Measurements from ENCODE around the gene RBFA. TPM values are rescaled to one million over a fixed set of nuclear protein-coding genes. Genes with fewer than 3 reads are reported as not detected.

RBFA gene
- total RNA-seq, 1 experiment from 2014 or later, result 39.5 TPM

DNA sequence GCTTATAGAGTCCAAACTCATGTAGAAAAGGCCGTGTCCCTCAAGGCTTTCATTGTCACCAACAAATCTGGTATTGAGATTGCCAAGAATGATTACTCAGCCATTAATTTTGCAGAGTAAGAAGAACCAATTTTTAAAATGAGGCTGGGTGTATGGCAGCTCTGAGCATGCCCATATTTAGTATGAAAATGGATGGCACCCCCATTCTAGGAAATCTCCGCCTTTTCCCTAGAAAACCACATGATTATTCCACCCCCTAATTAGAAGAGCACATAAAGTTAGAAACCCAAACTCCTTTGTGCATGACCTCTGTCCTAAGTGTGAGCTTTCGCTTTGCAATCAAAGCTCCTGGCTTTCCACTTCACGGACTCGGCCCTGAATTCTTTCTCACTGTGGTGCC is 31.8 kb upstream of the RBFA start:
- intact Hi-C loops (cut with micrococcal nuclease; ENCODE audit: unreplicated experiment), result no loop called here
- no peak overlapping the region for H3K27ac ChIP-seq (ENCODE audit: low read depth, low read length, poor library complexity, severe bottlenecking)
- H3K4me3 ChIP-seq (ENCODE audit: low read depth, low read length, poor library complexity, severe bottlenecking), result no peak overlapping the region
- no peaks in the 10 kb centered on the region for H3K9me3 ChIP-seq (ENCODE audit: low read depth, low read length, poor library complexity, severe bottlenecking)
- H3K4me1 ChIP-seq (ENCODE audit: insufficient read depth, low read length, poor library complexity, severe bottlenecking), result no peaks in the 10 kb centered on the region
- no peaks in the 10 kb centered on the region for H3K36me3 ChIP-seq (ENCODE audit: insufficient read depth, low read length, poor library complexity, severe bottlenecking)
- ChIA-PET POLR2A (ENCODE audit: low non-redundant PET) (interaction anchor here (0.6 kb wide), 1 partner anchor 155 kb away, joined by 5 read pairs; no protein-coding TSS in a partner anchor), CTCF (no interaction called here)
- no TSS peak for BruUV-seq (replicated peaks)
- no peak for TF ChIP-seq EZH2 (IDR thresholded peaks at IDR 0.05; ENCODE audit: borderline replicate concordance, low read depth, low read length, poor library complexity, severe bottlenecking)
- no peak for TF ChIP-seq CTCF (conservative IDR thresholded peaks at IDR 0.05; ENCODE audit: low read depth, low read length)
- DNase-seq (ENCODE audit: low spot score), result no peak
- no peaks in the 10 kb centered on the region for H3K27me3 ChIP-seq (replicated peaks; ENCODE audit: insufficient read depth, low read depth, low read length, poor library complexity)

- TF ChIP-seq CTCF (conservative IDR thresholded peaks at IDR 0.05; ENCODE audit: low read depth, low read length) (no peak), EZH2 (IDR thresholded peaks at IDR 0.05; ENCODE audit: borderline replicate concordance, low read depth, low read length, poor library complexity, severe bottlenecking) (no peak)
- Histone ChIP-seq H3K27me3 (replicated peaks; ENCODE audit: insufficient read depth, low read depth, low read length, poor library complexity) (no peaks in the 10 kb centered on the region), H3K27ac (ENCODE audit: low read depth, low read length, poor library complexity, severe bottlenecking) (no peak overlapping the region), H3K9me3 (ENCODE audit: low read depth, low read length, poor library complexity, severe bottlenecking) (no peaks in the 10 kb centered on the region), H3K4me3 (ENCODE audit: low read depth, low read length, poor library complexity, severe bottlenecking) (no peak overlapping the region), H3K4me1 (ENCODE audit: insufficient read depth, low read length, poor library complexity, severe bottlenecking) (no peaks in the 10 kb centered on the region), H3K36me3 (ENCODE audit: insufficient read depth, low read length, poor library complexity, severe bottlenecking) (no peaks in the 10 kb centered on the region)
- no TSS peak for BruUV-seq (replicated peaks)
- ChIA-PET CTCF (no interaction called here), POLR2A (ENCODE audit: low non-redundant PET) (no interaction called here)
- DNase-seq (ENCODE audit: low spot score), result no peak
- intact Hi-C loops (cut with micrococcal nuclease; ENCODE audit: unreplicated experiment), result no loop called here
Observed at GRCh38 chr18:80004600-80005342, 29.5 kb upstream of the RBFA start.

DNA sequence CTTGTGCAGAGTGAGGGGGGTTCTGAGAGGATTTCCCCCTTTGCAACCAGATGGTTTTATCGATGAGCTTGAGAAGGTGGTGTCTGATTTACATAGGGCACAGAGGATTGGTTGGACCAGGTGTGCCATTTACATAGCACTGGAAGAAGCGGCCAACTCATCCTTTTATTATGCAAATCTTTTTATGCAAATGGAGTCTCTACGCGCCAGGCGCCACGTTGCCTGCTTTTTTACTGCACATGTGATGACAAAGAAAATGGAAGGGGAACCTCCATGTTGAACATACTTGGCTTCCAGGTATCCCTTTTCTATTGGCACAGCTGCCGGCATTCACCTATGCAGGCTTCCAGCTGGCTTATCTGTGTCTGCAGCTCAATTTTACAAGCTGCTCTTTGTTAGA is 27.5 kb upstream of the RBFA start:
- Histone ChIP-seq H3K4me1 (ENCODE audit: insufficient read depth, low read length, poor library complexity, severe bottlenecking) (no peaks in the 10 kb centered on the region), H3K9me3 (ENCODE audit: low read depth, low read length, poor library complexity, severe bottlenecking) (no peaks in the 10 kb centered on the region), H3K36me3 (ENCODE audit: insufficient read depth, low read length, poor library complexity, severe bottlenecking) (no peaks in the 10 kb centered on the region), H3K27ac (ENCODE audit: low read depth, low read length, poor library complexity, severe bottlenecking) (no peak overlapping the region), H3K27me3 (replicated peaks; ENCODE audit: insufficient read depth, low read depth, low read length, poor library complexity) (no peaks in the 10 kb centered on the region), H3K4me3 (ENCODE audit: low read depth, low read length, poor library complexity, severe bottlenecking) (no peak overlapping the region)
- ChIA-PET CTCF (no interaction called here), POLR2A (ENCODE audit: low non-redundant PET) (no interaction called here)
- DNase-seq (ENCODE audit: low spot score), result peak; percentile 25
- no TSS peak for BruUV-seq (replicated peaks)
- TF ChIP-seq EZH2 (IDR thresholded peaks at IDR 0.05; ENCODE audit: borderline replicate concordance, low read depth, low read length, poor library complexity, severe bottlenecking), result no peak
- TF ChIP-seq CTCF (conservative IDR thresholded peaks at IDR 0.05; ENCODE audit: low read depth, low read length), result no peak
- intact Hi-C loops (cut with micrococcal nuclease; ENCODE audit: unreplicated experiment), result no loop called here
